Measurements from ENCODE around the gene EN1. TPM values are rescaled to one million over a fixed set of nuclear protein-coding genes. Genes with fewer than 3 reads are reported as not detected.

EN1 gene
- total and polyA plus RNA-seq, 9 donors = not detected

- no peaks in the 10 kb centered on the region for H3K9me3 ChIP-seq
- intact Hi-C loops (cut with DNase I) = loop anchor here in 3 of 4 donors (5.0 to 10.0 kb wide), 2 partner anchors 628 to 630 kb away; no protein-coding TSS in a partner anchor
- H3K4me3 ChIP-seq = no peak overlapping the region
- WGBS, 3 donors = 4 to 5% (median 4%) methylated on average over 31 of the region's 31 CpGs
- no peak for TF ChIP-seq POLR2A (IDR thresholded peaks at IDR 0.05)
- no peak for TF ChIP-seq EP300 (IDR thresholded peaks at IDR 0.05)
- TF ChIP-seq, protein P1, sequence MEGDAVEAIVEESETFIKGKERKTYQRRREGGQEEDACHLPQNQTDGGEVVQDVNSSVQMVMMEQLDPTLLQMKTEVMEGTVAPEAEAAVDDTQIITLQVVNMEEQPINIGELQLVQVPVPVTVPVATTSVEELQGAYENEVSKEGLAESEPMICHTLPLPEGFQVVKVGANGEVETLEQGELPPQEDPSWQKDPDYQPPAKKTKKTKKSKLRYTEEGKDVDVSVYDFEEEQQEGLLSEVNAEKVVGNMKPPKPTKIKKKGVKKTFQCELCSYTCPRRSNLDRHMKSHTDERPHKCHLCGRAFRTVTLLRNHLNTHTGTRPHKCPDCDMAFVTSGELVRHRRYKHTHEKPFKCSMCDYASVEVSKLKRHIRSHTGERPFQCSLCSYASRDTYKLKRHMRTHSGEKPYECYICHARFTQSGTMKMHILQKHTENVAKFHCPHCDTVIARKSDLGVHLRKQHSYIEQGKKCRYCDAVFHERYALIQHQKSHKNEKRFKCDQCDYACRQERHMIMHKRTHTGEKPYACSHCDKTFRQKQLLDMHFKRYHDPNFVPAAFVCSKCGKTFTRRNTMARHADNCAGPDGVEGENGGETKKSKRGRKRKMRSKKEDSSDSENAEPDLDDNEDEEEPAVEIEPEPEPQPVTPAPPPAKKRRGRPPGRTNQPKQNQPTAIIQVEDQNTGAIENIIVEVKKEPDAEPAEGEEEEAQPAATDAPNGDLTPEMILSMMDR (IDR thresholded peaks at IDR 0.05) = no peak
- no peak overlapping the region for H3K27ac ChIP-seq
- no peaks in the 10 kb centered on the region for H3K27me3 ChIP-seq
- no peaks in the 10 kb centered on the region for H3K4me1 ChIP-seq (ENCODE audit: insufficient read depth)
- H3K36me3 ChIP-seq = no peaks in the 10 kb centered on the region
- no peak for DNase-seq
These were observed 5.2 kb upstream of the EN1 start for GRCh38 chr2:118852605-118853128.

DNA sequence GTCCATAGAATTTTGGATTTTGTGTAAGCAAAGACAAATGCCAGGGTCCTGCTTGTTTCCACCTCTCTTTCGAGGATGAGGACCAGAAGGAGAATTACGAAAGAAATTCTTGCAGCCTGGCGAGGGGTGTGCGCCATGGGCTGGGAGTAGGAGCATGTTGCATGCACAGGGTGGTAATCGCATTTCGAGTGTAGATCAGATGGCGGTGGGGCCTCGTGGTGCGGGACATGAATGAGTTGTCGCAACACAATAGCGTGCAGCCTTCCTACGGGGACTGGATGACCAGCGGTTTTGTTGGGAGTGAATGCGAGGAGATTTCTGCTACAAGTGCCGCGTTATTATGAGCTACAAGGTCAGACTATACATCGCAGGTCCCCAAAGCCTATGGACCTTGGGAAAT lies 4.2 kb upstream of the EN1 start:
- Histone ChIP-seq H3K4me1 (ENCODE audit: insufficient read depth) (no peaks in the 10 kb centered on the region), H3K4me3 (no peak overlapping the region), H3K36me3 (no peaks in the 10 kb centered on the region), H3K27me3 (no peaks in the 10 kb centered on the region), H3K27ac (no peak overlapping the region), H3K9me3 (no peaks in the 10 kb centered on the region)
- WGBS, 3 donors = 4 to 8% (median 6%) methylated on average over 17 of the region's 17 CpGs
- no peak for DNase-seq
- intact Hi-C loops (cut with DNase I) = loop anchor here in 3 of 4 donors (5.0 to 10.0 kb wide), 2 partner anchors 627 to 629 kb away; no protein-coding TSS in a partner anchor
- TF ChIP-seq EP300 (IDR thresholded peaks at IDR 0.05) (no peak), POLR2A (IDR thresholded peaks at IDR 0.05) (no peak)
- TF ChIP-seq, protein P1 (IDR thresholded peaks at IDR 0.05) = no peak

DNA sequence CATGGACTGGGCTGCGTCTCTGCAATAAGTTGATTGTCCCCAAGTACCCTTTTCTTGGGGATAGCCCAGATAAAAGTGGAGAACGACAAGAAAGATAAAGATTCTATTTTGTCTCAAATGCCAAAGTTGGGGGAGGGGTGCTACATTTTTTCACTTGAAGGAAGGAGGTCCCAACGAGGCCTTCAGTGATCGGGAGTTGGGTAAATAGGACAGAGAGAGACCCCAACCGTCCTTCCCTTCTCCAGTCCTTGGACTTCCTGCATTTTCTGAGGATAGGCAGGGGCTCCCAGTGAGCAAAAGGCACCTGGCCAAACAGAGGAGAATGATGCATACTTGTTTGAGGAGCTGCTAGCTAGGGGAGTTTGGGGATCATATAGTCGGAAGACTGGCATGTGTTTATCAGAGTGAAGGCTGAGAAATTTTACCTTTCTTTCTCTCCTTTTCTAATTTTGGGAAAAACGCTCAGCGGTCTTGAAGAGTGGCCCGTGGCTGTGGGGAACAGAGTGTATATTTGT lies 3.5 kb upstream of the EN1 start:
- no peak overlapping the region for H3K27ac ChIP-seq
- H3K27me3 ChIP-seq = no peaks in the 10 kb centered on the region
- no peak for TF ChIP-seq EP300 (IDR thresholded peaks at IDR 0.05)
- TF ChIP-seq POLR2A (IDR thresholded peaks at IDR 0.05) = no peak
- TF ChIP-seq, protein P1 (IDR thresholded peaks at IDR 0.05) = no peak
- intact Hi-C loops (cut with DNase I) = loop anchor here in 3 of 4 donors (5.0 to 10.0 kb wide), 2 partner anchors 626 to 629 kb away; no protein-coding TSS in a partner anchor
- H3K36me3 ChIP-seq = no peaks in the 10 kb centered on the region
- no peak overlapping the region for H3K4me3 ChIP-seq
- no peaks in the 10 kb centered on the region for H3K9me3 ChIP-seq
- DNase-seq = no peak
- 4 to 6% (median 4%) methylated on average over 9 of the region's 9 CpGs for WGBS, 3 donors
- H3K4me1 ChIP-seq (ENCODE audit: insufficient read depth) = no peaks in the 10 kb centered on the region

- WGBS, 3 donors = 3 to 4% (median 3%) methylated on average over 32 of the region's 32 CpGs
- intact Hi-C loops (cut with DNase I) = loop anchor here in 3 of 4 donors (5.0 to 10.0 kb wide), 2 partner anchors 626 to 628 kb away; no protein-coding TSS in a partner anchor
These were observed 2.9 kb upstream of the EN1 start for GRCh38 chr2:118850168-118850900.

More at GRCh38 chr2:118850168-118850900, 2.9 kb upstream of the EN1 start:
- TF ChIP-seq POLR2A (IDR thresholded peaks at IDR 0.05) (no peak), EP300 (IDR thresholded peaks at IDR 0.05) (no peak)
- TF ChIP-seq, protein P1 (IDR thresholded peaks at IDR 0.05) = no peak
- no peak for DNase-seq
- H3K9me3 ChIP-seq = no peaks in the 10 kb centered on the region
- no peaks in the 10 kb centered on the region for H3K36me3 ChIP-seq
- no peaks in the 10 kb centered on the region for H3K27me3 ChIP-seq
- H3K27ac ChIP-seq = no peak overlapping the region
- no peaks in the 10 kb centered on the region for H3K4me1 ChIP-seq (ENCODE audit: insufficient read depth)
- no peak overlapping the region for H3K4me3 ChIP-seq
